ENCODE data around the gene LRCH1.

GRCh38 chr13:46627462-46627861, 74.5 kb downstream of the LRCH1 start:
- TF ChIP-seq CTCF (conservative IDR thresholded peaks at IDR 0.05; ENCODE audit: low read depth in 2 of 2) (no peak), REST (IDR thresholded peaks at IDR 0.05; ENCODE audit: unreplicated experiment) (no peak), EZH2phosphoT487 (IDR thresholded peaks at IDR 0.05; ENCODE audit: unreplicated experiment) (no peak), POLR2AphosphoS5 (IDR thresholded peaks at IDR 0.05; ENCODE audit: low read depth) (no peak), CREB1 (CRISPR knock-in tag; IDR thresholded peaks at IDR 0.05; ENCODE audit: low read depth) (no peak), EZH2 (IDR thresholded peaks at IDR 0.05; ENCODE audit: low read depth, unreplicated experiment) (no peak), JUNB (IDR thresholded peaks at IDR 0.05; ENCODE audit: unreplicated experiment) (no peak), NANOG (IDR thresholded peaks at IDR 0.05; ENCODE audit: borderline replicate concordance) (no peak)
